CD4-positive, alpha-beta T cell treated with Interleukin-12 subunit alpha and Interleukin-12 subunit beta, for 1 hour (primary cell): ENCODE results near the gene SLC5A1.
A peak's percentile ranks its signal among the peaks of the same experiment; 100 is the strongest.

Source experiments
- DNase-seq: peaks from one replicate; pipeline ENCODE4 v3.0.0-alpha.2; 2020

SLC5A1 gene

GRCh38 chr22:32052244-32052643 lies 9.2 kb downstream of the SLC5A1 start:
- DNase-seq, result no peak

- no peak for DNase-seq
Observed at GRCh38 chr22:32052936-32053791, 10.1 kb downstream of the SLC5A1 start.

- no peak for DNase-seq
Observed at GRCh38 chr22:32055069-32055468, 12.0 kb downstream of the SLC5A1 start.

GRCh38 chr22:32058656-32059260 lies 15.7 kb downstream of the SLC5A1 start:
- DNase-seq, result no peak

GRCh38 chr22:32059426-32059825 lies 16.4 kb downstream of the SLC5A1 start:
- DNase-seq, result no peak

GRCh38 chr22:32063701-32064100 lies 20.6 kb downstream of the SLC5A1 start:
- DNase-seq, result no peak

GRCh38 chr22:32066820-32067219 lies 23.8 kb downstream of the SLC5A1 start:
- no peak for DNase-seq

GRCh38 chr22:32067613-32068012 lies 24.6 kb downstream of the SLC5A1 start:
- no peak for DNase-seq

GRCh38 chr22:32069579-32070372 lies 26.7 kb downstream of the SLC5A1 start:
- no peak for DNase-seq

GRCh38 chr22:32073262-32073661 lies 30.2 kb downstream of the SLC5A1 start:
- no peak for DNase-seq

- DNase-seq, result no peak
Observed at GRCh38 chr22:32073823-32074380, 30.8 kb downstream of the SLC5A1 start.

- no peak for DNase-seq
Observed at GRCh38 chr22:32075997-32076760, 33.1 kb downstream of the SLC5A1 start.

- no peak for DNase-seq
Observed at GRCh38 chr22:32076761-32077084, 33.7 kb downstream of the SLC5A1 start.

- DNase-seq, result no peak
Observed at GRCh38 chr22:32077151-32077550, 34.1 kb downstream of the SLC5A1 start.

GRCh38 chr22:32079130-32080089 lies 36.3 kb downstream of the SLC5A1 start:
- DNase-seq, result no peak

- peak; percentile 43 for DNase-seq
Observed at GRCh38 chr22:32080904-32081303, 37.8 kb downstream of the SLC5A1 start.

- no peak for DNase-seq
Observed at GRCh38 chr22:32082331-32082730, 39.3 kb downstream of the SLC5A1 start.

GRCh38 chr22:32083000-32083399 lies 39.9 kb downstream of the SLC5A1 start:
- no peak for DNase-seq

- no peak for DNase-seq
Observed at GRCh38 chr22:32083814-32084213, 40.8 kb downstream of the SLC5A1 start.

- no peak for DNase-seq
Observed at GRCh38 chr22:32088084-32088483, 45.0 kb downstream of the SLC5A1 start.

- no peak for DNase-seq
Observed at GRCh38 chr22:32097018-32097417, 54.0 kb downstream of the SLC5A1 start.
